GM21528 (cell line): ENCODE results near the gene MMP24OS.
A peak's percentile ranks its signal among the peaks of the same experiment; 100 is the strongest.
"Not testable (repeated sequence)": the region's sequence is repeated elsewhere in the genome, so short reads cannot be mapped to it uniquely, and the experiment has no call there.

Experiments
- ATAC-seq: cut with Tn5 transposase; IDR thresholded peaks from one replicate; pipeline ENCODE4 v1.9.1; 2021; ENCODE audit warnings: mild to moderate bottlenecking, moderate library complexity; ENCODE audit not compliant: unreplicated experiment, low FRiP score

The MMP24OS gene

DNA sequence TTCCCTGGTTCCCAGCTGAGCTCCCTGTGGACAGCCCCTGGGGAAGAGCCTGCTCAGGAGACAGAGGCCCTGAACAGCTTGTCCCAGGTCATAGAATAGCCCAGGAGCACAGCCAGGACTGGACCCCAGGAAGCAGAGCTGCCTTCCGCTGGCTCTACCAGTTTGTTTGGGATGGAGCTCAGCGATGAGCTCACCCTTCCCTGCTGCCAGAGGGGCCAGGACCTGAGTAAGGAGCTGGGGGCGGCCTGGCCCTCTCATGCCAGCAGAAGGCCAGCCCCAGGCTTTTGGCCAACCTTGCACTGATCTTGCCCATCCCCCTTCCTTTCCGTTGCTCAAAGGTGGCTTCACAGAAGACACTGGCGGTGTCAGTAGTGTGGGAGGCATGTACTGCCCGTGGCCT lies 17.5 kb downstream of the MMP24OS start:
- no peak for ATAC-seq

DNA sequence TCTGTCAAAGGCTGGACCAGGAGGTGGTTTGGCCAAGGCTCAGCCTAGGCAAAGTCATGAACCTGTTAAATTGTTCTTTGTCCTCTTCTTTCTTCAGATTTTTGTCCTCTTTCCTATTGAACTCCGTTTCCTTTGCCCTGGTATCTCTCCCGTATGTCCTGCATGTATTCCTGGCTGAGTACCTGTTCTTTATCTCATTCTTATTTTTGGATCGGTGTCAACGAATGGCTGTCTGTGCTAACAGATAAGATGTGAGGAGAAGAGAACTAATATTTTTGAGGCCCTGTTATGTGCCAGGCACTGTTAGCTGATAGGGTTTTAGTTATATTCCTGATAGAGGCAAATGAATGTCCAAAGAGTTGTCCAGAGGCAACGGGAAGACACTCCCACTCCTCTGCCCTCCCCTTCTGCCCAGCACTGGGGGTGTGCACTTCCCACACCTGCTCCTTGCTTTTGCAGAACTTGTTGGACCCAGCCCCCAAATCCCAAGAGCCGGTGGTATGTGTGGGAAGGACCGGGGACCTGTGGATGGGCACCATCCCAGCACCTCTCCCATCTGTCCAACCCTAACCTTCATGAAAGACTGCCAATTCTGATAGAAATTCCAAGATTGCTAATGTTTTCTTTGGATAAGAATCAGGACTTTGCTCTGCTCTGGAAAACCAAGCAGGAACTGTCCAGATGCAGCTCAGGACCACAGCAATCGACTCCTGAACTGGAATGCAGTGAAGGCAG lies 20.6 kb downstream of the MMP24OS start:
- no peak for ATAC-seq

DNA sequence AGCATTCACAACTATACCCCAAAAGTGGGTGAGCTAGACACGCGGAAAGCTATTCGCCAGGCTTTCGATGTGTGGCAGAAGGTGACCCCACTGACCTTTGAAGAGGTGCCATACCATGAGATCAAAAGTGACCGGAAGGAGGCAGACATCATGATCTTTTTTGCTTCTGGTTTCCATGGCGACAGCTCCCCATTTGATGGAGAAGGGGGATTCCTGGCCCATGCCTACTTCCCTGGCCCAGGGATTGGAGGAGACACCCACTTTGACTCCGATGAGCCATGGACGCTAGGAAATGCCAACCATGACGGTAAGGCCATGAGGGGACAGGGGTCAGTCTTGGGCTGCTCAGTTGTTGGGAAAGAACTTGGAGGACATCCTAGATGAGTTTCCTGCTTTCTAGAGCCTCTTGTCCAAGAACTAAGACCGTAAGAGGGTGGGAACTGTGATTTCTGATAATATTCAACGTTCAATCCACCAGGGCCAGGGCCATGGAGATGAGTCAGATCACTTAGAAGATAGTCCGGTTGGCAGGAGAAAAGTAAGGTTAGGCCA lies 23.4 kb downstream of the MMP24OS start:
- no peak for ATAC-seq

DNA sequence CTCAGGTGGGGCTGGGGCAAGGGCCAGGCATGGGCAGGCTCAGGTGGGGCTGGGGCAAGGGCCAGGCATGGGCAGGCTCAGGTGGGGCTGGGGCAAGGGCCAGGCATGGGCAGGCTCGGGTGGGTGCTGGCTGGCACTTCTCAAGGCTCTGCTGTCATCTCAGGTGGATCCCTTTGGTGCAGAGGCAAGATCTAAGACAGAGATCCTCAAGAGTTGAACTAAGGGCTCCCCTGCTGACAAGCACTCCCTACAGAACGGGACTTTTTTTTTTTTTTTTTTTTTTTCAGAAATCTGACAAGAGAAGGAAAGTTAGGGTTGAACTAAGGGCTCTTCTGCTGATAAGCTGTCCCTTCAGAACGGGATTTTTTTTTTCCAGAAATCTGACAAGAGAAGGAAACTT lies 24.9 kb downstream of the MMP24OS start:
- no peak for ATAC-seq

DNA sequence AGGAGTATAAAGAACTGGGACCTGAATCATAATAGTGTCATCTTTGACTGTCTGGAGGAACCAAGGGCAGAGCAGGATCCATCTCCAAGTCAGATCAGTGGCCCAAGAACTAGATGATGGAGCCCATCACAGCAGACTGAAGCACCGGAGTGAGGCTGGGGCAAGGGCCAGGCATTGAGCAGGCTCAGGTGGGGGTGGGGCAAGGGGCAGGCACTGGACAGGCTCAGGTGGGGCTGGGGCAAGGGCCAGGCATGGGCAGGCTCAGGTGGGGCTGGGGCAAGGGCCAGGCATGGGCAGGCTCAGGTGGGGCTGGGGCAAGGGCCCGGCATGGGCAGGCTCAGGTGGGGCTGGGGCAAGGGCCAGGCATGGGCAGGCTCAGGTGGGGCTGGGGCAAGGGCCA lies 25.3 kb downstream of the MMP24OS start:
- ATAC-seq, result not testable (repeated sequence)

DNA sequence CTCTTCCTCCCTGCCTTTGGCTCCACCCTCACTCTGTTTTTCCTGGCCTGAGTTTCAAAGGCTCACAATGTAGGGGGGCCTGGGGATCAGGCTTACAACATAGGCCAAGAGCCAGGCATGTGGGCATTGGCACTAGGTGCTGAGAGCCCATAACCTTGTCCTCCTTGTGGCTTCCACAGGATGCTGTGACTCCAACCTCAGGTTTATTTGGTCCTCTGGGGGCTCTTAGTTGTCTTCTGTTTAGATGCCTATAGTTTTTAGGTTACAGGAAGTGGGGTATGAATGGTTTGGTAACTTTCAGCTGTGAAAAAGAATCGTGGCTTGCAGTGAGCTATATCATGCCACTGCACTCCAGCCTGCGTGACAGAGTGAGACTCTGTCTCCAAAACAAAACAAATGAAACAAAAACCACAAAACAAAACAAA lies 25.9 kb downstream of the MMP24OS start:
- peak; percentile 65 for ATAC-seq

DNA sequence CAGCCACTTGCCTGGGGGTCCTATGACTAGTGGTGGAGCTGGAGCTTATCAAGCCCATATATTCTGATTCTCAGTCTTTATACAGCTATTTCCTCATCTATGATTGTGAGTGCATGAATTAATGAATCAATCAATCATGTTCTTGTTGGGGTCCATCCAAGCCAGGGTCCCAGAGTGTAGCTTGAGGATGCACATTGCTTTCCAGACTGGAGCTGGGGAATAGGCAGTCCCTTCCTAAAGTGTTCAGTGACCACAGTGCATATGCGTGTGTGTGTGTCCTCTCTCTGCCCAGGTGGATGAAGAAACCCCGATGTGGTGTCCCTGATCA lies 26.3 kb downstream of the MMP24OS start:
- no peak for ATAC-seq

DNA sequence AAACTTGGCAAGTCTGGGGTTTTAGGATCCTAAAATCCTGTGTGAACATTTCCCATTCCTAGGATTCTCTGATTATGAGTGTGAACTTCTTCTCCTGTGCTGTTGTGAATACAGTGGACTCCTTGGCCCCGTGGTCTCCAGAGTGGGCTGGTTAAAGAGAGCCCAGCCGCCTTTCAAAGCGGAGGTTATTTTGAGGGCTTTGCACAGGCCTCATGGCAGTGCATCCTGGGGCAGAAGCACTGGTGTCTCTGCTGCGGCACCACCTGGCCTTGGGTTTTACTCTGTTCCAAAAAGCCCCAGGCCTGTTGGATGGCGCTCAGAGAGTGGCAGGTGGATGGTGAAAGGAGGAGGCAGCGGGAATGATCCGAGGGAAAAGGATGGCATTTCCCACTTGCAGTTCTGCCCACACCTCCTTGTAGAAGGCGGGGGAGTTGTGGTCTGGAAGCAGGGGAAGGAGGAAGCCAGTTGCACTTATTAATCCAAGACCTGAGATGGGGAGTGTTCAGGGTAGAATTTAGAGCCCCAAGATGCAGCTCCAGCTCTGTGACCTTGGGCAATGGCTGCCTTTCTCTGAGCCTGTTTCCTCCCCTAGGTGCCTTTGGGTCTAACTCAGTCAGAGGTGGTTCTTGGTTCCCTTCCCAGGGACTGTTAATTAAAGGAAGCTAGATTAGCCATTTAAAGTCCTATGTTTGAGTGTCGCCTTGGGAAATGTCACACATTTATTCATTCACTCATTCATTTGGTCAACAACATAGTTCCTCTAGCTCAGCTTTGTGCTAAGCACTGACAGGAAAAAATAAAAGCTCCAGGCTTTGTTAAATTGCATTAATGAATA lies 29.1 kb downstream of the MMP24OS start:
- no peak for ATAC-seq

DNA sequence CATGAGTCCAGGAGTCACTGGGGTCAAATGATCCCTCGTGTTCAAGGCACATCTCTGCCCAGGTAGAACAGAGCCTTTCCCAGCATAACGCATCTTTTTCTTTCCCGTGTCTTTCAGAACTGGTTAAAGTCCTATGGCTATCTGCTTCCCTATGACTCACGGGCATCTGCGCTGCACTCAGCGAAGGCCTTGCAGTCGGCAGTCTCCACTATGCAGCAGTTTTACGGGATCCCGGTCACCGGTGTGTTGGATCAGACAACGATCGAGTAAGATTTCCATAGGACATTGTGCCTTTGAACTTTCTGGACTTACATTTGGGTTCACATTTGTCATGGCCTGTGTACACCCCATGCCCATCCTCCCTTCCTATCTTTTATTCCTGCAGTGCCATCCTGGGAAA lies 31.2 kb downstream of the MMP24OS start:
- ATAC-seq, result no peak

DNA sequence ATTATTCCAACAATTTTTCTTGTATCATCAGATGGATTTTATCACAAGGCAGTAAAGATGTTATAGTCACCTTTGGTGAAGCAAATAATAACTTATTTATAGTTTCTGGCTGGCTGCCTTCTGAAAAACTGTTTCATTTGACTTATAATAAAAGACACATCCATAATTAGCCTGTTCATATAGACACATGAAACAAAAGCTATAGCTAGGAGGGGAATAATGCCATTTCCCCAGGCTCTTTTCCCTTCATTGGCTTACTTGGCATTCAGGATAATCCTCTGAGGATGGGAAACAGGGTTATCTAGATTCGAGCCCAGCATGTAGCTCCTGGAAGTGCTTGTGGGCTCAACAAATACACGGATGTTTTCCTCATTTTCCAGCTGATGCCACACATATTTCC lies 33.9 kb downstream of the MMP24OS start:
- no peak for ATAC-seq

DNA sequence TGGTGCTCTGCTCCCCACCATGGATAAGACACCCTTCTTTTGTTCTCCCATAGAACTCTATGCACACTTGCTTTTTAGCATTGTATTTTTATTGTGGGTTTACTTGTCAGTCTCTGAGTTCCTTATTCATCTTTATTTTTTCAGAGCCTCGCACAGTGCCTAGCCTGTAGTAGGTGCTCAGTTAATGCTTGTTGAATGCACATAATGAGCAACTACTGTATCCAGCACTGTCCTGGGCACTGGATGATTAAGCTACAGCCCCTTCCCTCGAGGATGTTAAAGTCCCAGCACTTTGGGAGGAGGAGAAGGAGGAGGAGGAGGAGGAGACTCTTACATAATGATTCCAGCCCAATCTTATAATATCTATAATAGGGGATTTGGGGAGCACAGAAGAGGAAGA lies 34.6 kb downstream of the MMP24OS start:
- no peak for ATAC-seq

DNA sequence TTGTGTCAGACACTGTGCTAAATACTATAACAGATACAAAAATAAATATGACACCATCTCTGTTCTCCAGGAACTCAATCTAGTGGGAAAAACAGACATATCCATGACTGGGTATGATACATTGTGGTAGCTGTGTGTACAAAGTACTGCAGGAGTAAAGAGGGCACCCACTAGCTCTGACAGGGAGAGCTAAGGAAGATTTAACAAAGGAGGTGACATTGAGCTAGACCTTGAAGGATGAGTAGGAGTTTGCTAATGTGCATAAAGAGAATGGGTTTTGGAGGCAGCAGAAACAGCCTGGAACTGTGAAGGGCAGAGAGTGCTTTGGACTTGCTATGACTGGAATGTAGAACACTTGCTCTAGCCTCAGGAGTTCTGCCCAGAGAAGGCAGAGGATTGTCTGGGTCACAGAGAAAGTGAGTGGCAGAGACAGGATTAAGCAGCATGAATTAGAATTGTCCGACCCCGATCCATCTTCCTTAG lies 37.1 kb downstream of the MMP24OS start:
- no peak for ATAC-seq

DNA sequence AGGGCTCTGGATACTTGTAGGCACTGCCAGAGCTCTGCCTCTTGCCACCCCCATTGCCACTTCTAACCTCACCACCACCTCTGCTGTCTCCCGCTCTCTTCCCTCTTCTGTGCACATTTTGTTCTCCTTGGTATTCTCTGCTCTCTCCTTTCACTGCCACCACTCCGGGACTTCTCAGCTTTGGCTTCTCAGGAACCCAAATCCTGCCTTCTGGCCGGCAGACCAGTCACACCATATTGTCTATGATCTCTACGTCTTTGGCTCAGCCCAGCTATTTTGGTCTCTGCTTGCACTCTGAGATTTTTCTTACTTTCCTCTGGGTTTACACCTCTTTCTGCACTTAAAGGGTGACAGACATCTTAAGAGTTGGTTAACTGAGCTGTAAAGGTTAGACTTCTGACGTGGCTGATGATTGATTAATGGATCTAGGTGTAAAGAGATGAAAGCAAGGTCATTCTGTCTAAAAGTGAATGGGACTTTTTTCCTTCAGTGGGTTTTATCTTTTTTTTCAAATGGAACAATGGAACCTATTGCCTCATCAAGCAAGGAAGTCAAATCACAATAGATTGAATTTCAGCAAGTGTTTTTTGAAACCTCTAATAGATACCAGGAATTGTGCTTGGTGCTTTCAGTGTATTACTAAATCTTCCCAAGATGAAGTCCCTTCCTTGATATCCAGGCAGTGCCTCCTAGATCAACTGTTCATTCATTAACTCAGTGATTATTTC lies 37.7 kb downstream of the MMP24OS start:
- no peak for ATAC-seq

DNA sequence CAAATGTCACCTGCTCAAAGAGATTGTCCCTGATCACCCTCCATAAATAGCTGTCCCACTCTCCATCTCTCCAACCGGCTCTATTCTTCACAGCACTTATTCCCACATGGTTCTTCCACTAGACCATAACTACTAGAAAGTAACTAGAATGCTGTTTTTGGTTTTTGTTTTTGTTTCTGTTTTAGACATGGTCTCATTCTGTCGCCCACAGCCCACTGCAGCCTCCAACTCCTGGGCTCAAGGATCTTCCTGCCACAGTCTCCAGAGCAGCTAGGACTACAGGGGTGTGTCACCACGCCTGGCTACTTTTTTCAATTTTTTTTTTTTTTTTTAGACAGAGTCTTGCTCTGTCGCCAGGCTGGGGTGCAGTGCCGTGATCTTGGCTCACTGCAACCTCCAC lies 39.2 kb downstream of the MMP24OS start:
- no peak for ATAC-seq

DNA sequence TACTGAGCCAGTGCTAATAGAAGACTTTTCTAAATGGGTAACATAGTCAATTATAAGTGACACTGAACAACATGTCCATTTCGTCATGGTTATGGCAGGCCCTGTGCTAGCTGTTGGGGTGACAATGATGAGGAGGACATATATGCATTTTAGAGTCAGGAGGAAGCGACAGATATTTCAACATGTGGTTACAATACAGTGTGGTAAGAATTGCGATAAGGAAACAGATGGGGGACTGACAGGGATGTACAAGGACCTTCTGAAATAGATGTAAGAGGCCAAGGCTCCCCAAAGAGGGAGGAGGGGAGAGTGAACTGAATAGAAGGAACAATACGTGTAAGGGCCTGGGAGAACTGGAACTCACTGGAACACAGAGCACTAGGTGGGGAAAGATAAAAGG lies 39.8 kb downstream of the MMP24OS start:
- no peak for ATAC-seq

DNA sequence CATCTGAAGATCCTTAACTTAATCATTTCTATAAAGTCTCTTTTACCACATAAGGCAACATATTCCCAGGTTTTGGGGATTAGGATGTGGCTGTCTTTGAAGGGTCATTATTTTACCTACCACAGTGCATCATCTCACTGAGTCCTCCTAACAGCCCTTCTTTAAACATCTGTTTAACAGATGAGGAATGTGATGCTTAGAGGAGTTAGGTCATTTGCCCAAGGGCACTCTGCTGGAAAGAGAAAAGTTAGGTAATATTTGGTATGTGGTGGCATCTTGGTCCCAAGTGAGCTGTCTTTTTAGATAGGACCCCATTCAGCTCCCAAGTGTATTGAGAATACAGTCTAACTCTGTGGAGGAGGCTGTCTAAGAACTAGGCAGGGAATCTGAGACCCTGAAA lies 40.4 kb downstream of the MMP24OS start:
- ATAC-seq, result no peak

DNA sequence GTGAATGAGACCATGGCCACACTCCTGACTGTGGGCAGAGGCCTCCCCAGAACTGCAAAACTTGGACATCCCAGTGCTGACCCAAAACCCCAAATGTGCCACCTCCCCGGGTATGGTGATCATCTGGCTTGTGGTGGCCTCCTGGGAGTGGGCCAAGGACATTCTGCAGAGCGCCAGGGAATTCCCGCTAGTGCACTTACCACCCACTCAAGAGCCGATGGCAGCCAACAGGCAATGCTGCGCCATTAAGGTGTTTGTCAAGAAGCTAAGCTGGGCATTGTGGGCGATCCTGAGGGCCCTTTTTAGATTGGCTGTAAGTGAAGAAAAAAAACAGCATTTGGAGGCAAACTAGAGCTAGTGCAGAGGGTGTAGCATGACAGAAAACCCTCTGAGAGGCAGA lies 42.0 kb downstream of the MMP24OS start:
- ATAC-seq, result no peak

DNA sequence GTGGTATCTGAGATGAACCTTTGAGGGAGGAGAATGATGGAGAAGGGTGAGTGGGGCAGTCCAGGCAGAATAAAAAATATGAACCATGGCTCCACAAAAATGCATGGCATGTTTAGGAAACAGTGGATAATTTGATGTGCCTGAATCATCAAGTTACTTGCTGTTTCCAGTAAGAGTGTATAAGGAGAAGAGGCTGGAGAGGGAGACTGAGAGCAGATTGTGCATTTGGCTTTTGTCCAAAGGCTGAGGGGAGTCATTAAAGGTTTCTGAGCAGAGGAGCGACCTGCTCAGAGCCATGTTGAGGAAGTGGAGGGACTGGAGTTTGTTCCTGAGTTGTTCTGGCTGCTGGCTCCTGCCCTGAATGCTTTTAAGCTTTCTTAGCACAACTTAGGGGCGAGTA lies 45.3 kb downstream of the MMP24OS start:
- ATAC-seq, result no peak

DNA sequence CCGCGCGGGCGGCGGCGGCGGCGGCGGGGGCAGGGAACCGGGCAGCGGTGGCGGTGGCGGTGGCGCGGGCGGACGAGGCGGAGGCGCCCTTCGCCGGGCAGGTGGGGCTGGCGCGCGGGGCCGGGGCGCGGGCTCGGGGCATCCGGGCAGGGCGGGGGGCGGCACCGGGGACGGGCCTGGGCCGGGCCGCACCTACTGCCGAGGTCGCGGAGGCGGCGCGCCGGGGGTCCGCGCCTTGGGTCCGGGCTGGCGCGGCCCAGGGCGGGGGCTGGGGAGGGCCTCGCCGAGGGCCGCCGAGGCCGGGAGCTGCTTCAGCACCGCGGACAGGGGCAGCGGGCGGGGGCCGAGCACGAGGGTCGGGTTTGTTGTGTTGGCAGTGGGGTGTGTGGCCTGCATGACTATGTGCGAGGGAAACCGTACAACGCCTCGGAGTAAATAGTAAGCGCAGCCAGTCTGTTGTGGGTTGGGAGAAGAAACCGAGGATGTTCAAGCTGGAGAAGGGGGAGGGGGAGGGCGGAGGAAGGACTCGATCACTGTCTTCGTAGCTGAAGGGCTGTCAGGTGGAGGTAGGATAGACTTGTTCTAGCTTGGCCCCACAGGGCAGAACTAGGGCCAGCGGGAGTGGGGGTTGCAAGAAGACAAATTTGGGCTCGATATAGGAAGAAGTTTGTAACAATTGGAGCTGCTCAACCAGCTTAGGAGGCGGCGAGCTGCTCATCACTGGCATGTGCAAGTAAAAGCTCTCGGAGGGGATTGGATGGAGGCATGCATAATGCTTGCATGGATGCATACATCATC lies 50.8 kb downstream of the MMP24OS start:
- ATAC-seq, result no peak
